GM12891 (cell line): ENCODE results near the gene PHYH.

Source experiments
- POLR2AphosphoS5 ChIP-seq: IDR thresholded peaks from 2 replicates; pipeline ENCODE4 v1.6.1; 2011; ENCODE audit warnings: low read depth, low read length, control low read depth
- TAF1 ChIP-seq: IDR thresholded peaks from 2 replicates; pipeline ENCODE4 v1.6.1; 2011; ENCODE audit warnings: low read depth, low read length, control low read depth

GRCh38 chr10:13334556-13334955 is 34.7 kb upstream of the PHYH start:
- TF ChIP-seq POLR2AphosphoS5 (no peak), TAF1 (no peak)
